ENCODE measurements around the gene CYSRT1.

The CYSRT1 gene

DNA sequence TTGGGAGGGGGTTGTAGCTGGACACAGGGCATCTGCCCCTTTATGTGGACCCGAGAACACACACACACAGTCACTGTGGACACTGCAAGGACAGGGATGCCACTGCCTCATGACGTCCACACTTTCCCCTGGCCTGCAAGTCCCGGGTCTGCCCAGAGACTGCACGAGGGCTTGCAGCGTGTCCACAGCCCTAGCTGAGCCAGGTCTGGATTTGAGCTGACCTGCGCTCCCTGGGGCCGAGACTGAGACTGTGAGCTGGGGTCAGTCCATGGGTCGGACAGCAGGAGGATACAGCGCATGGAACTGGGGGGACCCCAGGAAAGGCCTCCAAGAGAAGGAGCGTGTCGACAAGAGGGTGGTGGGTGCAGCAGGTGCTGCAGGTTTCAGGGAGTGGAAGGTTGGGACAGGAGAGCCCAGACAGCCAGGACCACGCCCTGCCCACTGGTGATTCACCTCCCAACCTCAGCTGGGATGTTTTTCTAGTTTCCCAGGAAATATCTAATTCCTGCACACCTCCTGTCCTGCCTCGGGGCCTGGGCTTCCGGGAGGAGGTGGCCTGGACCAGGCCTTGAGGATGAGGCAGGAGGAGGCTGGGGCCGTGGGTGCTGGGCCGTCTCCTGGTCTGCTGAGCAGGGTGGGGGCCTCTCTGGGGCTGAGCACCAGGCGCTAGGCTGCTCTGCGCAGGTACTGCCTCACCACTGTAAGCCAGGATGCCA is 1.5 kb downstream of the CYSRT1 start:
- no peak for DNase-seq (ENCODE audit: low read depth in 2 of 2, low spot score in 1 of 2)

- peak; percentile 56 to 66 for DNase-seq (ENCODE audit: low read depth in 2 of 2, low spot score in 1 of 2)
Measured at GRCh38 chr9:137227054-137227852, 2.3 kb downstream of the CYSRT1 start, which contains the start of gene RNF224. Gene RNF224 (plus strand): TSS chr9:137227502. CDS start chr9:137228336, 834 bp downstream.

DNA sequence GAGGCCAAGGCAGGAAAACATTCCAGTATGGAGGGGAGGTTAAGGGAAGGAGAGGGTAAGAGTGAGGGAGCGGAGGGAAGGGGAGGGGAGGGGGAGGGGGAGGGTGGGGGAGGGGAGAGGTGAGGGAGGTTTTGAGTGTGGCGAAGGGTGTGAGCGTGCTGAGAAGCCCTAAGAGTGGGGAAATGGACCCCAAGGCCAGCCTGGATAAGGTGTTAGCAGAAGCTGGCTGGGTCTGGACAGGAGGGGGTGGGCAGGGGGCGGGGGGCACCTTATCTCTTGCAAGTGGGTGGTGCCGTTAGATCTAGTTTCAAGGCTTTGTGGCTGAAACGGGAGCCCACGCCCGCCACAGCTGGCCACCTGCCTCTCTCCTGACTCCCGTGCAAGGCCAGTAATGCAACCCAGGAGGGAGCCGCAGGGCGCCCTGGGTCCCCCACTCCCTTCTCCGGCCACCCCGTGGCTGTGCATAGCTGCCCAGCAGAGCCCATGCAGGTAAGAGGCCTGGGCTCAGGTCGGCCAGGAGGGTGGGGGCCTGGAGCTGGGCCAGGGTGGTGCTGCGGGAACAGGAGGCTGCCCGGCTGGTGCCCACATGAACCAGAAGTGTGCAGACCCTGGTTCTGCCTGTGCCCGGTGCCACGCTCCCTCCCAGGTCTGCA is 3.0 kb downstream of the CYSRT1 start:
- no peak for DNase-seq (ENCODE audit: low read depth in 2 of 2, low spot score in 1 of 2)

GRCh38 chr9:137228506-137228967 is 3.6 kb downstream of the CYSRT1 start:
- DNase-seq (ENCODE audit: low read depth in 2 of 2, low spot score in 1 of 2), result no peak

DNA sequence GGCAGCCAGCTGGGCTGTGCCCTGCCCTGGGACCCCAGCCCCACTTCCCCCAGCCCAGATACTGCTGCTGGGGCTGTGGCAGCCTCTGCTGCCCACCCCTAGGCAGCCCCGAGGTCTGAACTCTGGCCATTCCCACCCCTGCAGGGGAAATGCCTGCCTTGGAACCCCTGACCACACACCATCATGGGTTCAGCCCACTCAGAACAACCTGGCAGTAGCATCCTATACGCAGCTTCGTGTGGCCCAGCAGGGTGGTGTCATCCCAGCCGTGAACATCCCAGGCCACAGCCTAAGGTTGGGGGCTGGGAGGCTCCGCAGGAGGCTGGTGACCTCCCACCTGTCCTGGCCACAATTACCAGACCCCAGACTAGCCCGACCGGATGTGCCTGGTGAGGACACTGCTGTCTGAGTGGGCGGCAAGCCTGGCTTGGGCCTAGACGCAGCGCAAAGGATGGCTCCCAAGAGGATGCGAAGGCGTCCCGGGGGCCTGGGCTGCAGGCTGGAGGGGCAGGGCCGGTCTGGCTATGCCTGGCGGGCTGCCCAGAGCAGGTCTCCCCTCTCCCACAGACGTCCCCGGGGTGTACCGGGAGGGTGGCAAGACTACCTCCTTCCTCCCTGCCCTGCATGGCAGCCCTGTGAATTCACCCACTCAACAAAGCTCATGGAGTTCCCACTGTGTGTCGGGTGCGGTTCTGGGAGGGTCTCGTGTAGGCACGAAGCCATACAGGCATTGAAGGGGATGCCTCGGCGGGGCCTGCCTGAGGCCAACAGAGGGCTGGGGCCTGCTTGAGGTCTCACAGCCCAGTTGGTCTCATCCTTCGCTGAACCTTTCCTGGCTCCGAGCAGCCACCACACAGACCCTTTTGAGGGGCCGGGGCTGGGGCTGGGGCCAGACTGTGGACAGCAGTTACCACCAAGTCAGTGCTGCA is 4.3 kb downstream of the CYSRT1 start:
- DNase-seq (ENCODE audit: low read depth in 2 of 2, low spot score in 1 of 2), result no peak

GRCh38 chr9:137229903-137230704 is 5.1 kb downstream of the CYSRT1 start:
- no peak for DNase-seq (ENCODE audit: low read depth in 2 of 2, low spot score in 1 of 2)

DNA sequence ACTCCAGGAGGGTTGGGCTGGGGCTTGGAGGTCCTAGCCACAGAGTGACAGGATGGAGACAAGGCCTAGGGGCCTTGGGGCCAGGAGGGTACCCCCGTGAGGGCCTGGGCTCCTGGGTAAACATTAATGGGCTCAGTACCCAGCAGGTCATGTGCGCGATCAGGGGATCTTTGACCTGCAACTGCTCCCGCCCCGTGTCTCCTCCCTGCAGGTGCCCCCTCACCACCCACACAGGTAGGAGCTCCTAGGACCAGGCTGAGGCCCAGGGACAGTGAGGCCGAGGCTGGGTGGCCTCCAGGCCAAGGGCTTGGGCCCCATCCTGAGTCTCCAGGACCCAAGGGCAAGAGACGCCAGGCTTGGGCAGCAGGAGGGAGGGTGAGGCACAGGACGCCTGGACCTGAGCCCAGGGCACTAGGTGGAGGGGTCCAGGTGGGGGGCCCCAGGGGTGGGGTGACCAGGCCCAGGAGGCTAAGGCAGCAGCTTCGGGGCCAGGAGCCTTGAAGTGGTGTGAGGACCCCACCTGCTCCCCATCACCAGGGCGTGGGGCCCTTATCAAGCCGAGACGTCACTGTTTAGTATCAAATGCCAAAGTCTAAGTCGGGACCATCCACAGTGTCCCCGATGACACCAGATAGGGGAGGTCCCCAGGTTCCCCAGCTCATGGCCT is 5.9 kb downstream of the CYSRT1 start, which contains the start of gene SLC34A3:
TSS of gene SLC34A3 (plus strand) at position 197 of the 667 bp plus-strand sequence. CDS start 802 bp downstream, outside the sequence.
- no peak for DNase-seq (ENCODE audit: low read depth in 2 of 2, low spot score in 1 of 2)

- no peak for DNase-seq (ENCODE audit: low read depth in 2 of 2, low spot score in 1 of 2)
Measured at GRCh38 chr9:137231372-137232039, 6.5 kb downstream of the CYSRT1 start.

- DNase-seq (ENCODE audit: low read depth in 2 of 2, low spot score in 1 of 2), result no peak
Measured at GRCh38 chr9:137232101-137232500, 7.1 kb downstream of the CYSRT1 start.

GRCh38 chr9:137232510-137232909 is 7.5 kb downstream of the CYSRT1 start:
- DNase-seq (ENCODE audit: low read depth in 2 of 2, low spot score in 1 of 2), result no peak

- DNase-seq (ENCODE audit: low read depth in 2 of 2, low spot score in 1 of 2), result no peak
Measured at GRCh38 chr9:137233143-137233980, 8.4 kb downstream of the CYSRT1 start.

DNA sequence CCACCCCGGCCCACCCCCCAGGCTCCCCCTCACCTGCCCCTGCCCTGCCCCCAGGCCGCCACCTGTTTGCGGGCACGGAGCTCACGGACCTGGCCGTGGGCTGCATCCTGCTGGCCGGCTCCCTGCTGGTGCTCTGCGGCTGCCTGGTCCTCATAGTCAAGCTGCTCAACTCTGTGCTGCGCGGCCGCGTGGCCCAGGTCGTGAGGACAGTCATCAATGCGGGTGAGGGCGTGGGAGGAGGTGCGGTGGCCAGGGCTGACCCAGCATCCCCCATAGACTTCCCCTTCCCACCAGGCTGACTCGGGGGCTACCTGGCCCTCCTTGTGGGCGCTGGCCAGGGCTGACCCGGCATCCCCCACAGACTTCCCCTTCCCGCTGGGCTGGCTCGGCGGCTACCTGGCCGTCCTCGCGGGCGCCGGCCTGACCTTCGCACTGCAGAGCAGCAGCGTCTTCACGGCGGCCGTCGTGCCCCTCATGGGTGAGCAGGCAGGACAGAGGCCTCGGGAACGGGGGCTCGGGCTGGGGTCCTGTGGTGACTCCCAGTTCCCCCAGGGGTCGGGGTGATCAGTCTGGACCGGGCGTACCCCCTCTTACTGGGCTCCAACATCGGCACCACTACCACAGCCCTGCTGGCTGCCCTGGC is 9.2 kb downstream of the CYSRT1 start:
- no peak for DNase-seq (ENCODE audit: low read depth in 2 of 2, low spot score in 1 of 2)

DNA sequence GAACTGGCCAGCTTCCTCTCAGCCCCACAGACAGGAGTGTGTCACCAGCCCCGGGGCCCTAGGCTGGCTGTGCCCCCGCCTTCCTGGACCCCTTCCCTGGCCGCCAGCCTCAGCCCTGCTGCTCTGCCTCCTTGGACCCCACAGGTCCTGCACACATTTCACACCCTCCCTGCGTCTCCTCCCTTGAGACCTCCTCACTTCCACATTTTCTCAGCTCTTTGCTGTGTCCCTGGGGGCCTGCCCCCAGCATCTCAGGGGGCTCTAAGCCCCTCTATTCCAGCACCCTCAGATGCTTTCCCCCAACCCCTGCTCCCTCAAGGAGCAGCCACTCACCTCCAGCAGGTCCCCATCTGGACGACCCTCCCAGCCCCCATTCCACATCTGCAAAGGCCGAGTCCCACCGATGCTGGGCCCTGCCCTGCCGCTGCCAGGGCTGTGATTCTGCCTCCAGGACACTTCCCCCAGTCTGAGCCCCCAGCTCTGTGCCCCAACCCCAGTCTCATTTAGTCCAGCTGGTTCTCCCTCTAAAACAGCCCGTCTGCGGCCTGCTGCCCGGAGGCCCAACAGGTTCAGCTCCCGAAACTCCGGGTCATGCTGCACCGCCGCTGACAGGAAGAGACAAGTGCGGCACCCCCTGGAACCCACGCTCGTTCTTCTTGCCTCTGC is 9.9 kb downstream of the CYSRT1 start:
- no peak for DNase-seq (ENCODE audit: low read depth in 2 of 2, low spot score in 1 of 2)

- no peak for DNase-seq (ENCODE audit: low read depth in 2 of 2, low spot score in 1 of 2)
Measured at GRCh38 chr9:137235424-137236237, 10.7 kb downstream of the CYSRT1 start.

GRCh38 chr9:137236238-137236935 is 11.4 kb downstream of the CYSRT1 start:
- peak; percentile 70 to 85 for DNase-seq (ENCODE audit: low read depth in 2 of 2, low spot score in 1 of 2)

All from stimulated activated CD8-positive, alpha-beta memory T cell treated with anti-CD3 and anti-CD28 coated beads, Interleukin-4, amount 100 ng/mL, for 1 hour (primary cell).